ENCODE results near the gene PIEZO1. TPM values are rescaled to one million over a fixed set of nuclear protein-coding genes. Genes with fewer than 3 reads are reported as not detected.

PIEZO1 gene
- total RNA-seq, 6 donors from 2014 or later, result 107 to 535 (median 239) TPM

DNA sequence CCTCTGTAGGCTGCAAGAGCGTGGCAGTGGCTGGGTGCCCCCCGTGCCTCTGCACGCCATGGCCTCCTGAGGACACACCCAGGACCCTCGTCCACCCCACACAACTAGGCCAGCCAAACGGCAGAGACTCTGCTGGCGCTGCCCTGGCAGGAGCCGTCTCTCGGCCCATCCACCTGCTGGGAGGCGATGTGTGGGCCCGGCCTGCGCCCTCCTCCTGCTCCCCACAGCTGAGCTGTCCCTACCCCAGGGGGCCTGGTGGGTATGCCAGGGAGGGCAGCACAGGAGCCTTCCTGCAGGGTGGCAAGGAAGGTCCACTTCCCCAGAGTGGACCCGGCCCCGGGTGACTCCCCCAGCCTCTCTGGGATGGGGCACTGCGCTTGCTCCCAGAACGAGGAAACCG lies 85.8 kb downstream of the PIEZO1 start:
- peak overlapping the region in 3 of 4 donors; percentile 87 to 96 (median 92) for H3K27ac ChIP-seq
- H3K36me3 ChIP-seq, result peaks cover 12 to 45% (median 37%) of the 10 kb centered on the region in 4 donors
- peaks cover 45 to 71% (median 54%) of the 10 kb centered on the region in 4 donors for H3K4me1 ChIP-seq
- no peak overlapping the region for H3K4me3 ChIP-seq
- whole genome bisulfite sequencing, 2 donors, result 95% methylated on average over 11 to 16 of the region's 16 CpGs
- H3K9me3 ChIP-seq, result no peaks in the 10 kb centered on the region
- H3K27me3 ChIP-seq, result no peaks in the 10 kb centered on the region
- ATAC-seq (ENCODE audit: low FRiP score in 2 of 2), result no peak
- TF ChIP-seq POLR2AphosphoS5 (IDR thresholded peaks at IDR 0.05) (no peak), EP300 (IDR thresholded peaks at IDR 0.05) (no peak), POLR2A (IDR thresholded peaks at IDR 0.05) (no peak)
- TF ChIP-seq, protein P1, sequence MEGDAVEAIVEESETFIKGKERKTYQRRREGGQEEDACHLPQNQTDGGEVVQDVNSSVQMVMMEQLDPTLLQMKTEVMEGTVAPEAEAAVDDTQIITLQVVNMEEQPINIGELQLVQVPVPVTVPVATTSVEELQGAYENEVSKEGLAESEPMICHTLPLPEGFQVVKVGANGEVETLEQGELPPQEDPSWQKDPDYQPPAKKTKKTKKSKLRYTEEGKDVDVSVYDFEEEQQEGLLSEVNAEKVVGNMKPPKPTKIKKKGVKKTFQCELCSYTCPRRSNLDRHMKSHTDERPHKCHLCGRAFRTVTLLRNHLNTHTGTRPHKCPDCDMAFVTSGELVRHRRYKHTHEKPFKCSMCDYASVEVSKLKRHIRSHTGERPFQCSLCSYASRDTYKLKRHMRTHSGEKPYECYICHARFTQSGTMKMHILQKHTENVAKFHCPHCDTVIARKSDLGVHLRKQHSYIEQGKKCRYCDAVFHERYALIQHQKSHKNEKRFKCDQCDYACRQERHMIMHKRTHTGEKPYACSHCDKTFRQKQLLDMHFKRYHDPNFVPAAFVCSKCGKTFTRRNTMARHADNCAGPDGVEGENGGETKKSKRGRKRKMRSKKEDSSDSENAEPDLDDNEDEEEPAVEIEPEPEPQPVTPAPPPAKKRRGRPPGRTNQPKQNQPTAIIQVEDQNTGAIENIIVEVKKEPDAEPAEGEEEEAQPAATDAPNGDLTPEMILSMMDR (IDR thresholded peaks at IDR 0.05), result no peak
- peak in 1 of 2 donors; percentile 81 for DNase-seq

DNA sequence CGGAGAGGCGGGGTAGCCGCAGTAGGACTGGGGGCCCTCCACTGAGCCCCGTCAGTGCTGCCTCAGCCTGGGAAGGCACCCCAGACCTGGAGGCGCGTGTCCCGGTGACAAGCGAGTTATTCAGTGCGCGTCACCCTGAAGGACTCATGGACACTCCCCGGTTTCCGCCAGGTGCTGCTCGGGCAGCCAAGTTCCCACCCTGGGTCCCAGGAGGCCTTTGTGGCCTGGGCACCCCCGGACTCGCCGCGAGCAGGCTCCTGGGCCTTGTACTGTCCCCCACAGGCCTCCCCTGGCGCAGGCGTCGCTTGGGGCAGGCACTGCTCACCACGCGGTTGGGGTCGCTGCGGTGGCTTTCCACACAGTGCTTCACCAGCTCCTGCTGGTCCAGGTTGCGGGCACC lies 86.4 kb downstream of the PIEZO1 start:
- Histone ChIP-seq H3K4me3 (no peak overlapping the region), H3K36me3 (peaks cover 12 to 45% (median 37%) of the 10 kb centered on the region in 4 donors), H3K9me3 (no peaks in the 10 kb centered on the region), H3K4me1 (peaks cover 40 to 65% (median 49%) of the 10 kb centered on the region in 4 donors), H3K27ac (peak overlapping the region in 3 of 4 donors; percentile 87 to 96 (median 92)), H3K27me3 (no peaks in the 10 kb centered on the region)
- peak in 1 of 2 donors; percentile 78 for DNase-seq
- no peak for ATAC-seq (ENCODE audit: low FRiP score in 2 of 2)
- TF ChIP-seq, protein P1 (IDR thresholded peaks at IDR 0.05), result no peak
- no peak for TF ChIP-seq POLR2AphosphoS5 (IDR thresholded peaks at IDR 0.05)
- no peak for TF ChIP-seq EP300 (IDR thresholded peaks at IDR 0.05)
- no peak for TF ChIP-seq POLR2A (IDR thresholded peaks at IDR 0.05)
- 97 to 100% methylated on average over 9 to 25 of the region's 25 CpGs for WGBS, 2 donors

DNA sequence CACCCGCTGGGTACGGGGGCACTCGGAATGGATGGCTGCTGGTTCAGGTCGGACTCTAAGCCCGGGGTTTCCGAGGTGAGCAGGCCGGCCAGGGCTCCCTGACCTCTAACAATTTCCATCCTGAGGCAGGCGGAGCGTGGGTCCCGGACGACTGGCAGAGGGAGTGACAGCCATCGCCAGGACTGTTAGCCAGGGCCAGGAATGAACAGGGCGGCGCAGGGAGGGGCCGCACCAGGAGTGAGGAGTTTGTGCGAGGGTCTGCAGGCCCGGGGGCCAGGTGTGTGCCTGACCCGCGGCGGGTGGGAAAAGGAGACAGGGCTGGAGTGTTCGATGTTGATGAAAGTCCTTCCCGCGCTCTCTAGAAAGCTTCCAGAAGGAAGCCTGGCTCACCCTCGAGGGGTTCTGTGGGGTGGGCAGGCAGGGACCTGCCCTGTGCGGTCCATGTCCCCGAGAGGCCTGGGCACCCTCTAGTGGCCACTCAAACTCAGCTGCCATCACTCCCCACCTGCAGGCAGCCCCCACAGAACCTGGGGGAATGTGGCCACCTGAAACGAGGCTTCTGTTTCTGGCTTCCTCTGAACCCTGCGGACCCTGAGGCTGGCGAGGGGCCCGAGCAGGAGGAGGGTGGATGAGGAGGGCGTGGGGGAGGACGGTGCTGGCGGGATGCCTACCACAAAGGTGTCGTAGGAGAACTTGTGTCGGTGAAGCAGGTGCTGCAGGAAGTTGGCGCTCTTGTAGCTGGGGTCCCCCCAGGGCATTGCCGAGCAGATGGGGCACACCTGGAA lies 87.0 kb downstream of the PIEZO1 start:
- peak in 1 of 2 donors; percentile 73 for DNase-seq
- peaks cover 34 to 59% (median 43%) of the 10 kb centered on the region in 4 donors for H3K4me1 ChIP-seq
- ATAC-seq (ENCODE audit: low FRiP score in 2 of 2), result no peak

DNA sequence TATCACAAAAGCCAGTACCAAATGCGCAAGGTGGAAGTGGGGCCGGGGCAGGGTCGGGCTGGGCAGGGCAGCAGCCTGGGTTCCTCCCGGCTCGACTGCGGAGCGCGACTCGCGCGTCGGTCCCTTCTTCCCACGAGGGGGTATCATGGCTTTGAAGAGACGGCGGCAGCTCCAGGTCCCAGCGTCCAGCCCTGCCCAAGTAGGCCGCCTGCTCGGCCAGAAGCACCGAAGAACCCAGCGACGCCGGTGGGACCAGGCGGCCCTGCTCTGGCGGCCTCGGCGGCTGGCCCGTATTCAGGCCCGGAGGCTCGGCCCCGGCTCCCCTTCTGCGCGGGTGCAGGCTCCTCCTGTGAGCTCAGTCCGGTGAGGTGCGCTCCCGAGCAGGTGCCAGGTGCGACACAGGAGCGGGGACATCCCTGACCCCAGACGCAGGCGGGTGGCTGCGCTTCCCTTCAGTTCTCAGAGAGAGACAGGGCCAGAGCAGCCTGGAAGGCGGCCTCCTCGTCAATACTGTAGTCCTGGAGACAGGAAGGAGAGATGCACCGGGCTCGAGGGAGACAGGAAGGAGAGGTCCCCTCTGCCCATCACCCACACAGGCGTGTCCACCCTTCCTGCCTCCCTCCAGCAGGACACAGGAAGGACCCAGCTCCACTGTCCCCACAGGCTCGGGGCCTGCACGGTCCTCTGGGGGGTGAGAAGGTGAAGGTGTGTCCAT lies 87.7 kb downstream of the PIEZO1 start:
- H3K36me3 ChIP-seq, result peaks cover 12 to 45% (median 37%) of the 10 kb centered on the region in 4 donors
- peak overlapping the region in 3 of 4 donors; percentile 4 to 92 (median 61) for H3K27ac ChIP-seq
- 93 to 94% methylated on average over 15 to 47 of the region's 47 CpGs for WGBS, 2 donors

More for the DNA sequence above, 87.0 kb downstream of the PIEZO1 start:
- no peaks in the 10 kb centered on the region for H3K27me3 ChIP-seq
- TF ChIP-seq, protein P1 (IDR thresholded peaks at IDR 0.05), result peak in 3 of 6 experiments; percentile 14 to 26 (median 22)
- no peak for TF ChIP-seq POLR2A (IDR thresholded peaks at IDR 0.05)
- no peaks in the 10 kb centered on the region for H3K9me3 ChIP-seq
- peaks cover 12 to 45% (median 37%) of the 10 kb centered on the region in 4 donors for H3K36me3 ChIP-seq
- H3K27ac ChIP-seq, result peak overlapping the region in 3 of 4 donors; percentile 4 to 96 (median 92)
- 74 to 85% methylated on average over 32 to 33 of the region's 37 CpGs for WGBS, 2 donors
- peak overlapping the region in 1 of 4 donors; percentile 20 for H3K4me3 ChIP-seq

More for the DNA sequence above, 87.7 kb downstream of the PIEZO1 start:
- DNase-seq (peak in 1 of 2 donors; percentile 78), ATAC-seq (ENCODE audit: low FRiP score in 2 of 2) (no peak)
- Histone ChIP-seq H3K27me3 (no peaks in the 10 kb centered on the region), H3K4me1 (peaks cover 26 to 57% (median 36%) of the 10 kb centered on the region in 4 donors), H3K9me3 (no peaks in the 10 kb centered on the region), H3K4me3 (peak overlapping the region in 1 of 4 donors; percentile 20)
- TF ChIP-seq POLR2A (IDR thresholded peaks at IDR 0.05) (no peak), EP300 (IDR thresholded peaks at IDR 0.05) (no peak), POLR2AphosphoS5 (IDR thresholded peaks at IDR 0.05) (no peak)
- TF ChIP-seq, protein P1 (IDR thresholded peaks at IDR 0.05), result no peak
